ENCODE measurements around the gene SYVN1.

DNA sequence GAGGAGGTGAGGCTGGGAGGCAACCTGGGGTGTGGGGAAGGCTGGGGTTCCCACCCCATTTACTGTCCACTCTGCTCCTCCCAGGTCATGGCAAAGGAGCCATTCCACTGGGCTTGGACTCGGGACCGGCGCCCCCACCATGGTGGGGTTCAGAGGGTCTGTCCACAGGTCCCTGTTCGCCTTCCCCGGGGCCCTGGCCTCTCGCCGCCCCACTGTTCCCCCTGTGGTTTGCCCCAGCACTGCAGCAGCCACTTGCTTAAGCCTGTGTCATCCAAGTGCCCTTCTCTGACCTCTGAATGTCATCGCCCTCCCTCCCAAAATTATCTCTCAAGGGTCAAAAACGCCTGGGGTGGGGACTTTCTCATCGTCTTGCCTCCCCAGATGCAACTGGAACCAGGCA, 38.3 kb upstream of the SYVN1 start:
- TF ChIP-seq GATA2 (IDR thresholded peaks at IDR 0.05; ENCODE audit: low read depth, low read length) = no peak
- no peak for TF ChIP-seq GATA3 (IDR thresholded peaks at IDR 0.05; ENCODE audit: low read depth, low read length)
